Stimulated activated CD4-positive, alpha-beta T cell treated with anti-CD3 and anti-CD28 coated beads, Interleukin-4, amount 100 ng/mL, for 4 hours (primary cell): ENCODE measurements around the gene BTBD10.

Experiments
- DNase-seq, 2 experiments: peaks; one replicate each; pipeline ENCODE4 v3.0.0-alpha.2; 2020

The BTBD10 gene

DNA sequence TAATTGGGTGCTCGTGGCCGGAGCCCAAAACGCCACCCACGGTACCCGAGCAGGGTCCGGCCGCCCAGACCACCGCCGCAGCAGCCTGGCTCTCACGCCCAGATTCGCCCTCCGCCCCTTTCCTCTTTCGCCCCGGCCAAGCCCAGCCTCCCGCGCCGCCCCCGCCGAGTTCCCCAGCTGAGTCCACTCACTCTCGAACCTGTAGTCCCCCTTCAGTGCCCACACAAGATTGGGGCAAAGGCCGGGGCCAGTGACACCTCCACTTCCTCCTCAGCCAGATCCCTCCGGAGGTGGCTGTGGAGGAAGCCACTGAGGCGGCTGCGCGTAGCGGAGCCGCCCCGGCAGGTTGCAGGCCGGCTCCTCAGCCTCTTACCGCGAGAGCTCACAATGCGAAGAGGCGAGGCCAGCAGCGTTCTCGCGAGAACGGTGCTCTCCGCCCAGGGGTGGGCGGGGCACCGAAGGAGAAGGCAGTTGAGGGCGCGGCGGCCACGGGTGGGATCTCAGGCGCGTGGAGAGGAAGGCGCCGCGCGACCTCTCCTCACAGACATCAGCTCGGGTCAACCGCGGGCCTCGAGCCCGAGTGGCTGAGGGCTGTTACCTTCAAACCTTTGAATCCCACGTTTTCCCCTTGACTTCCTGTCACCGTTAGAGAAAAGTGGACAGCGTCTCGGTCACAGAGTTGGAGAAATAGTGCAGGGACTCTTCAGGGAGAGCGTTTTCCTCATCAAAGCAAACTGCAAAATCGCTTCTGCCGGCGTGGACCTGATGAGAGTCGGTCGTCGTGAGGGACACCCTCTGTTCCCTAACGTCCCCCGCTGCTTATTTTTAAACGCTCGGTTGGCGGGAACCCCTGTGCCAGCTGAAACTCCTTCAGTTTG, at the start of gene BTBD10:
BTBD10 (minus strand) TSS at position 322 of the 878 bp plus-strand sequence. CDS start 18,098 bp downstream, outside the sequence.
- peak; percentile 88 to 93 for DNase-seq

DNA sequence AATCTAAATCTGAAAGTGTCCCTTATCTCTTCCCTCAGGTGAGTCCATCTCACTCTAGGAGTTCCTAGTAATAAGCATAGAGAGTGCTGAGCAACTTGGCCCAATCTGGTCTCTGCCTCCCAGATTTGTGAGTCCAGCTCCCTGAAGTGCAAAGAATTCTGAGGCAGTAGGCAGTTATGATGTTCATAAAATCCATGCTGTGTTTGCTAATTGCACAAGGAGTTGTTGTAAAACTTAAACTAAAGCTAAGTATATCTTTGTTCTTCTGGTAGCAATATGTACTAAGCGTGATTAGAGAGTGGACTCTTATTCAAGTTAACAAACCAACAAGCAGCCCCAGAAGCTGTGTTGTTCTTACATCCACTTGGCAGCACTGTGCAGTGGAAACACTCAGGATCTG, 40.4 kb upstream of the BTBD10 start:
- no peak for DNase-seq

DNA sequence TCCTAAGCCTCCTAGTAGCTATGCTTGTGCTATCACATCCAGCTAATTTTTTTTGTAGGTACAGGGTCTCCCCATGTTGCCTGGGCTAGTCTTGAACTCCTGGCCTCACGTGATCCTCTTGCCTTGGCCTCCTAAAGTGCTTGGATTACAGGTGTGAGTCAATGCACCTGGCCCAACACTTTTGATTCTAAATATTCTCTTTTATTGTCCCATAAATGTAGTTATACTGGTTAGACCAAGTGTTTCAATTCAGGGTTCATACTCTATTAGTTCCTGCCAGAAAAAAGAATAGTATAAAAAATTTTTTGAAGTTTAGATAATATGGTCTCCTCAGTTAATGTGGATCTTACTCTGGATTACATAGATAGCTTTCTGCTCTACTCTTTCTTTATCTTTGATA, 39.5 kb upstream of the BTBD10 start:
- DNase-seq = no peak

DNA sequence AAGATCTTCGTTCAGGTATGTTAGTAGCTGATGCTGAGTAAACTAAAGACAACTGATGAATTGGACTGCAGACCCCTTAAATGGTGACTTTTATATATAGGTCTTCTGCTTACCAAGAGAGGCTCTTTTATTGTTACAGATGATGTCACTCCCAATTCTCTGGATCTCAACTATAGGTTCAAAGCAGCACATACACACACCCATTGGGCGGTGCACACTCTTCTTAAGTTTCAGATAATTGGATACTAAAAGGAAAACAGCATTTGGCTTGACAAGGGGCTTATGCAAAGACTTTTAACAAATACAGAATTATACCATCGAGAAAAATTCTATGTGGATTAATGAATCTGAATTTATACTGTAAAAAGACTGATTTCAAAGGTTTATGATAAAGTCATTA, 32.9 kb upstream of the BTBD10 start, which contains the start of gene PTH:
PTH (minus strand) TSS at position 69 of the 400 bp plus-strand sequence. CDS start 3,142 bp downstream, outside the sequence.
- DNase-seq = no peak

DNA sequence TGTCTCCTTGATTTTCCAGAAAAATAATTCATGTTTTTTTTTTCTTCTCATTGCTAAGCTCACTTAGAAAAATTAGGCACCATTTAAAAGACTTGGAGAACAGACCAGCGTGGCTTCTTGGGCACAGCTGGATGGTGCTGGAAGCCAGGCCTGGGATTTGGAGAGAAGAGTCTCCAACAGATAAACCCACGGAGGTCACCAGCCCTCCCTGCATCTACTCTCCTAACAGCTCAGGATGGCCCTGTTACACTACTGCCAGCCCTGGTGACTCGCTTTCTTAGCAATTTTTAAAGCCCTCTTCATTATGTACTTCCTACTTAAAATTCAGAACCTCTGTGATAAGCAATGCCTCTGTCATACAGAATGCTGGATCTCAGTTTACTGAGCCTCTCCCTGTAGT, 31.0 kb upstream of the BTBD10 start:
- no peak for DNase-seq

DNA sequence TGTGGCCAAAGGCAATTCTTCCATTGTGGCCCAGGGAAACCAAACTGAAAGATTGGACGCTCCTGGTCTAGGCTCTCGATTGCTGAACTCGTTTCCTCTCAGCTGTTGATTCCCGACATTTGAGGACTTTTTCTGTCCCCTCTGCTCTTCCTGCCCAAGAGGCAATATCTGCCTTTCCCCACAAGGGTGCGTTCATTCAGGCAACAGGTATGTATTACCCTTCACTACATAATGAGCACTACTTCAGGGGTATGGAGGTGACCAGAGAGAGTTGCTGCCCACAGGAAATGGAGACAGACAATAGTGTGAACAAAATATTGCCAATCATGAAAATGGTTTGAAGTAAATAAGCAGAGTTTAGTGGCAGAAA, 24.6 kb upstream of the BTBD10 start:
- DNase-seq = peak in 1 of 2 experiments; percentile 15

DNA sequence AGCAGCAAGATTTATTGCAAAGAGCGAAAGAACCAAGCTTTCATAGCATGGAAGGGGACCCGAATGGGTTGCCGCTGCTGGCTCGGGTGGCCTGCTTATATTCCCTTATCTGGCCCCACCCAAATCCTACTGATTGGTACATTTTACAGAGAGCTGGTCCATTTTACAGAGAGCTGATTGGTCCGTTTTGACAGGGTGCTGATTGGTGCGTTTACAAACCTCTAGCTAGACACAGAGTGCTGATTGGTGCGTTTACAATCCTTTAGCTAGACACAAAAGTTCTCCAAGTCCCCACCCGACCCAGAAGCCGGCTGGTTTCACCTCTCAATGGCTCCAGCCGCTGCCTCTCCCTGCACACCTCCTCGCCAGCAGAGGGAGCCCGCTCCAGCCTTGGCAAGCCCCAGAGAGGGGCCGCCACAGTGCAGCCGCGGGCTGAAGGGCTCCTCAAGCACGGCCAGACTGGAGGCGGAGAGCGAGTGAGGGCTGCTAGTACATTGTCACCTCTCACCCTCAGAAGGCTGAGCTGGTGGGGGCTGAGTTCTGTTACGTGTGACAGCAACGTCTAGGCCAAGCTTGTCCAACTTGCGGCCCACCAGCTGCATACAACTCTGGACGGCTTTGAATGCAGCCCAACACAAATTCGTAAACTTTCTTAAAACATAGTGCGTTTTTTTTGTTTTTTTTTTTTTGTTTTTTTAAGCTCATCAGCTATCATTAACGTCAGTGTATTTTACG, 24.1 kb upstream of the BTBD10 start:
- peak; percentile 64 to 67 for DNase-seq

DNA sequence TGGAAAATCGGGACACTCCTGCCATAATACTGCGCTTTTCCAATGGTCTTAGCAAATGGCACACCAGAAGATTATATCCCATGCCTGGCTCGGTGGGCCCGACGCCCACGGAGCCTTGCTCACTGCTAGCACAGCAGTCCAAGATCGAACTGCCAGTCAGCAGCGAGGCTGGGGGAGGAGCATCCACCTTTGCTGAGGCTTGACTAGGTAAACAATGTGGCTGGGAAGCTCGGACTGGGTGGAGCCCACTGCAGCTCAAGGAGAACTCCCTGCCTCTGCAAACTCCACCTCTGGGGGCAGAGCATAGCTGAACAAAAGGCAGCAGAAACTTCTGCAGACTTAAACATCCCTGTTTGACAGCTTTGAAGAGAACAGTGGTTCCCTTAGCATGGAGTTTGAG, 17.2 kb upstream of the BTBD10 start:
- DNase-seq = no peak

DNA sequence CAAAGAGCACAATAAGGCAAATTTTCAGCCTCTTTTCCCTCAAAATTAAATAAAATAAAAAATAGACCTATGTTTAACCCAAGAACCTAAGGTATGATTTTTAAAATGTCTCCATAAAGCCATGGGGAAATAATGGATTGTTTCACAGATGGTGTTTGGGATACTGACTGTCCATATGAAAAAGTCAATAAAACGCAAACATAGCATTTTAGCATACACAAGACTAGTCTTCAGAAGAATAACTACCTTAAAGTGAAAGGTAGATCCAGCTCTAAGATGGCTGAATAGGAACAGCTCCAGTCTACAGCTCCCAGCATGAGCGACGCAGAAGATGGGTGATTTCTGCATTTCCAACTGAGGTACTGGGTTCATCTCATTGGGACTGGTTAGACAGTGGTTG, 16.7 kb upstream of the BTBD10 start:
- DNase-seq = no peak

DNA sequence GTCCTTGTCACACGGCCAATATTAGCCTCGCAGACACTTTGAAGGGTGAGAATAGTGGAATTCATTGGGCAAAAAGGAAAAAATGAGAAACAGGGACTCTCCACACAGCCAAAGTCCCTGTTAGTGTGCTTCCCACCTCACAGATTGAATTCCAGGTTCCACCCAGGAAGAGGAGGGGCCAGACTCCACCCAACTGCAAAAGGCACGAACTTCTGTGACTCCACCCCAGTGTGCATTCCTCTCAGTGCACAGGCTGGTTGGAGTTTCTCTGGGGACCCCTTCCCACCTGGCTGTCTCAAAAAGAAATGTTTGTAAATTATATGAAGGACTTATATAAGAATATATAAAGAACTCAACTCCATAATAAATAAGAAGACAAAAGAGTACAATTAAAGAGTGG, 12.1 kb upstream of the BTBD10 start:
- no peak for DNase-seq

DNA sequence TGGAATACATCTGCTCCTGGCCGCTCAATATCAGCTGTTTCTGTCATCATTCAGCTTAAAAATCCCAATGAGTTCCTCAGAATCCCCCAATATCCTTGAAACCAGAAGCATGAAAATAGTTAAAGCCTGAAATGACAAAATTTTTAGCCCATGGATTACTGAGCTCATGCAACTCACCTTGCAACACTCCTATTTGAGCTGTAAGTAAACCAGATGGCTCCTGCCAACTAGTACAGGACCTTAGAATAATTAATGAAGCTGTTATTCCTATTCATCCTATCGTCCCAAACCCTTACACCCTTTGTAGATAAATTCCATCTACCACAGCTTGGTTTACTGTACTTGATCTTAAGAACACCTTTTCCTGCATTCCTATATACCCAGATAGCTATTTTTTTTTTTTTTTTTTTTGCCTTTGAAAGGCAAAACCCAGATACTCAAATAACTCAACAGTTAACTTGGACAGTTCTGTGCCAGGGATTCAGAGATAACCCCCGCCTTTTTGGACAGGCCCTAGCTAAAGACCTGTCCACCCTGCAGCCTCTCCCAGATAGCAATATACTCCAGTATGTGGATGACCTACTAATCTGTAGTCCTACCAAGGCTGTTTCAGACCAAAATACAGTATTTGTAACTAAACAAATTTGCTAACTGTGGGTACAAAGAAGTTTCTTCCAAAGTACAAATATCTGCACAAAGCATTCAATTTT, 10.1 kb upstream of the BTBD10 start:
- DNase-seq = no peak

DNA sequence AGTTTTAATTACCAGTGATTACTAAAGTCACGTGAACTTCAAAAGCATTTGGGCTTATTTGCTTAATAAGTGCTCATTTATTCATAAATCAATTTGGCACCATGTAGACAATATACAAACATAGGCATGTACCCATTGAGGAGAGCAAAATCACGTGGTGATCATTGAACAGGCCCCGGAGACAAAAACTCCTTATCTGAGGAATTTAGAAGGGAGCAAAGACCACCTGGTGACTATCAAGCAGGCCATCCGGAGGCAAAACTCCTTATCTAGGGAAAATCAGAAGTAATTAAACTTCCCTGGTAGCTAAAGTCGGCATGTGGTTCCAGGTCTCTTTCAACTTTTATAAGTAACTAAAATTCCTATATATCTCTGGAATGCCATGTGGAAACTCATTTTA, 5.7 kb upstream of the BTBD10 start:
- DNase-seq = no peak

DNA sequence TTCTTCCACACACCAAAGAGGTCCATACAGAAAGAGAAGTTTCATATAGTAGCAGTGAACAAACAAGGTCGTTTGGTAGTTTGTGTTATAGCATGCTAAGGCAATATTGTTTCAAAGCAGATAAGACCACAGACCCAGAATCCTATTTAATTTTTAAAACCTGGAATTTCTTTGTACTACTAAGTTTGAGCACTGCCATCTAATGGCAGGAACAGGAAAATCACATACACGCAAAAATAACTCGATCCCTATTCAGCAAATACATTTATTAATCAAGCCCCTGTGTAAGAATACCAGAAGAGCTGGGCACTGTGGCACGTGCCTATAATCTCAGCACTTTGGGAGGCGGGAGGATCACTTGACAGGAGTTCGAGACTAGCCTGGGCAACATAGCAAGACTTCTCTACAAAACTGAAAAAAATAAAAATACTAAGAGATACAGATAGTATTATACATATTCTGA, 2.9 kb upstream of the BTBD10 start:
- DNase-seq = no peak

DNA sequence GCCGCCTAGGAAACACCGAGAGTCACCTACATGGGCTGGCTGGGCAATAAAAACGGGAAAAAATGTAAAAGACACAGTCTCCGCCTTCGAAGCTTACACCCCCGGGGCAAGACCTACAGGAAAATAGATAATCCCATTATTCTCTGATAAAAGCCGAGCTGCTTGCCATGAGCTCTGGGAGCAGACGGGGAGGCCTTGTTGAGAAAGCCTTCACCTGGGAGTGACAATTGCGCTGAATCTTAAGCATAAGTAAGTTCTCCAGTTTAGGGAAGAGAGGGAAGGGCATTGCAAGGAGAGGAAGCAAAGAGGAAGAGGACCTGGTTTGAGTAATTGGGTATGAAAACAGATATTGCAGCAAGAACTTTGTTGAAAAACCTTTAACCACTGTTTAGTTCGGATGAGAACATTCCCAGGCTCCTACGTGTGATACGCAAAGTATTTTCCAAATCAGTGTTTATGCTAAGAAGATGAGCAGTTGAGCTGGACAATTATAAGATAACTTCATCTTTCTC, 813 bp upstream of the BTBD10 start:
- no peak for DNase-seq

DNA sequence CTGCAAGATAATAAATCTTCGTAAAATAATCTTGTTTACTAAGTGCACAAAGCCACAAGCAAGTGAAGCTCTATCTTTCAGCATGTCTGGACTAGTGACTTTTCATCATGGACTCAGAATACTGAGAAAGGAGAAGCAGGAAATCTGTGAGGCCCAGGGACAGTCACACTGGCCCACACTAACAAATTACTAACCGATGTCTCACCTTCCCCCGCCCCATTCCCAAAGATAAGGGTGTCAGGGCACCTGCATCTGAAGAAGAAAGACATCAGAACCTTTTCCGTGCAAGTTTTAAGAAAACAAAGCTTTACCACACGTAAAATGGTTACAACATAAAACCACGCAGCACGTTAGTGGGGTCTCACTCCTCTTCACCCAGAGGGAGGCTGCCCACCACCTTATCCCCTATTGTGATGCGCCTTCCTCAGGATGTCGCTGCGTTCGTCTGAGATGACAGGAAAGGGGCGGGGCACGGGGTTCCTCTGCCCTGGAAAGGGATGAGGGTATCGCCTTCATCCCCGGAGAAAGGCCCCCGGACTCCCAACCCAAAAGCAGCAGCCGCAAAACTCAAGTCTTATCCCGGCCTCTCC, 616 bp downstream of the BTBD10 start:
- DNase-seq = peak; percentile 44 to 50

DNA sequence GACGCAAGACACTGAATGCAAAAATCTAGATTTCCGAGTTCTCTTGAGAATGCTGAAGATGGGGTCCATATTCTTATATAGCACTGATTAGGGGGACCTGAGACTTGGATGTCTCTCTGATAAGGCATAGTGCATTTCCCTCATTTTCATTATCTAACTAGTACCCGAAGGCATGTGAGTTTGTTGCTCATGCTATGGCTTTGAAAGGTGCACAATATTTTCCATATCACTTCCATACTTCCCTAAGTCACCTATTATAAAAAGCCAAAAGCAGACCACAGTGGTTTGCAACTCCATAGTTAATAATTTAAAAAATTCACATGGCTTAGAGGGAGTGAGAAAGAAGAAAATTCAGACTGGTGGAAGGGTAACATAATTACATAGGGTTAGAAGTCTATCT, 1.7 kb downstream of the BTBD10 start:
- no peak for DNase-seq

DNA sequence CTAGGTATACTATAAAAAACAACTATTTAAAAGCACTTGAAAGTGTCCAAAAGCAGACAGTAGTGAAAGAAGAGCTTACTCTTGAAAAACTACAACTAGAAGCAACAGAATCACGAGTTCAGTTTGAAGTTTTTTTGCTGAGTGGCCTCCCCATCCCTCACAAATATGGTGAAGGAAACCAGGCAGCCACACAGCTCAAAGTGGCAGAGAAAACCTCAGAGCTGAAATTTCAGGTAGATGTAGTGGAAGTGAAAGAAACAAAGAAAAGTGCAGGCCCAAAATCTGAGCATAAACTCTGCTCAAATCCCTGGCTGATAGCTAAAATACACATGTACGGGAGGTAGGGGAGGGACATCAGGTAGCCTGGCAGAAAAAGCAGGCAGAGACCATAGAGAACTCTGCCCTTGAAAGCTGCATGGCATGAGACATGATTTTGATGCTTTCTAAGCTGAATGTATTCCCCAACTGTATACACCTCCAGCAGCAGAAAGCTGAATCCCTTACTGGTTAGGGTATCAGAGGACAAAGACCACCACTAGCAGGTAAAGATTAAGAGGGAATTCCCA, 12.1 kb downstream of the BTBD10 start:
- DNase-seq = no peak

DNA sequence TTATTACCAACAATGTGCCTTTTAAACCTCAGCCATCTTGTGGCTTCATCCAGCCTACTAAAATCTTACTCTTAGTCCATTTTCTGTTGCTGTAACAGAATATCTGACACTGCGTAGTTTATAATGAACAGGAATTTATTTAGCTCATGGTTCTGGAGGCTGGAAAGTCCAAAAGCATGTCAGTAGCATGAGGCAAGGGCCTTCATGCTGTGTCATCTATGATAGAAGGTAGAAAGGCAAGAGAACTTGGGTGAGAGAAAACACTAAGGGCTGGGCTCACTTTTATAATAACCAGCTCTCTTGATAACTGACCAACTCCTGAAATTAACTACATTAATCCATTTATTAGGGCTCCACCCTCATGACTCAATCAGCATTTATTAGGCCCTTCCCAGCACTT, 13.5 kb downstream of the BTBD10 start:
- no peak for DNase-seq

DNA sequence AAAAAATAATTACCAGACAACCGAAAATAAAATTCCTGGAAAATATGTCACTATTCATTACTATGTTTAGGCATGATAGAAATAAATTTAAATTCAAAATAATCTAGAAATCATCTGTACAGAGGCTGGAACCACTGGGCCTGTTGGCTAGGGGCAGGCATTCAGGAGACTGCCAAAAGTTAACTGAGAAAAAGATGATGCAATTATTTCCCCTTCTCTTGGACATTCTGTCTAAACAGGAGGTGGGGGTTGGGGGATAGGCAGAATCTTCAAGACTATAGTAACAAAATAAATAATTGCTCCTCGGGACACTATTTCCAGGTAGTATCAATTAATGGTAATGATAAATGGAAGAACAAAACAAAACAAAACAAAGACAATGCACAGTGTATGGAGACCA, 14.1 kb downstream of the BTBD10 start:
- no peak for DNase-seq

DNA sequence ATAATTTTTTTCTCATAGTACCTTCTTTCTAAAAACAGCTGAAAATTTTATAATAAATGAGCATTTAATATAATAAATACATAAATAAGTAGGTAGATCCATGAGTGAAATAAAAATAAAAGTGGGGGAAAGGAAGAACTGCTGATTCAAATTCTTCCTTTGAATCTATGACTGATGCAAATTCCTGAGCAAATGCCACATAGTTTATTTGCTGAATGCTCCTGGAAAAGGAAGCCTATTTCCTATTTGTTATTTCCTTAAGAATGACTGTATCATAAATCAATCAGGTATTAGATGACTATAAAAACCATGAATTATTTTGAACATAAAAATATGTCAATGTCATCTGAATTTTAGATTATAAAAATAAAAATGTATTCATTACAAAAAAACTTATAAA, 16.6 kb downstream of the BTBD10 start:
- no peak for DNase-seq

DNA sequence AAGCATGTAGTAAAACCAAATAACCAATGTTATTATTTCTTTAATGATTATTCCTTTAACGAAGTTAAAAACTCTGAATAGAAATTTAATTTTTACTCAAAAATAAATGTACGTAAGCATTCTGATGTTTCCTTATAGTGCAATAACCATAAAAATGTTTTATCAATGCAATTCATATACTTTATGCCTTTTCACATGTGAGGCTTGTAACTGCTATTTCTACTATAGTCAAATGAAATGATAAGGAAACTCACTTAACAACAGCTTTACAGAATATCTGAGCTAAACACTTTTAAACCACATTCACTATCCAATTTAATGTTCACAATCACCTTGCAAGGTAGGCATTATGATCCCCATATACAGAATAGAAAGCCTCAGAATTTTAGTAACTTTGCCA, 17.4 kb downstream of the BTBD10 start:
- DNase-seq = no peak

DNA sequence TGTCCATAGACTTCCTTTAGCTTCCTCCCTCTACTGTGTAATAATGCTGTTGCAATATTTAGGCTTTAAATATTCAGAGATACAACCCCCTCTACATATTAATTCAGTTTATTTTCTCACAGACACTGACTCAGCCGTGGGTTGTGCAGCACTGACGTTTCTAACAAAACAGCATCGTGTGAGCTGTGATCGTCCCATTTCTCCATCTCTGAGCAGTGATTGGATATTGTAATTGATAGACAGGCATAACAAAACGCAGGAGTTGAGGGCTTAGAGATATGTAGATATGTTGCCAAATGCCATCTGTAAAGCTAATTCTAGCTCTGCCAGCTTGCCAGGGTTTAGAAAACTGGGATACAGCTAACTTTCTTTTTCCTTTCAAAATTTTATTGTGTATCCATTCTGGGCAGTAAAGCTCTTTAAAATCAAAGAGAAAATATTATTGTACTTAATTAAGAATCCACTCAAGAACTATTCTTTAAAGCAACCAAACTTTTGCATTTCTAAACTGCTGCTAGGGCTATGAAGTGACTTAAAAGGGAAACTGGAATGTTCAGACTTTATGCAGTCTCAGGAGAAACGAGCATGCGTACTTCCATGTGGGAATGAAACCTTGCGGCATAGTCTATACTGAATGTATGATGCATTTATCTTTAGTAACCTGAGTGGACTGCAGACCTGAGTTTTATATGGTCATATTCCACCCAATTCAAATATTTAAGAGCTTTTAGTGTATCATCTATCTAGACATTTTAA, 22.7 kb downstream of the BTBD10 start:
- DNase-seq = no peak
